ENCODE results near the gene CCDC28B. TPM values are rescaled to one million over a fixed set of nuclear protein-coding genes. Genes with fewer than 3 reads are reported as not detected.

The CCDC28B gene
- total and polyA plus RNA-seq, 3 experiments from 2014 or later: 14.7 to 21.0 (median 20.6) TPM

- H3K27ac ChIP-seq (ENCODE audit: low read depth, low read length): no peak overlapping the region
- Mint-ChIP-seq H3K4me3 (no peak overlapping the region), H3K9me3 (no peaks in the 10 kb centered on the region), H3K36me3 (peaks cover 3 to 60% (median 17%) of the 10 kb centered on the region in 3 donors), H3K27me3 (no peaks in the 10 kb centered on the region), H3K27ac (peak overlapping the region in 5 of 8 donors; percentile 7 to 41 (median 30)), H3K4me1 (peaks cover 3 to 19% (median 9%) of the 10 kb centered on the region in 3 donors)
- ChIA-PET CTCF (interaction anchor here (1.2 kb wide), 1 partner anchor 12 kb away, joined by 3 read pairs; no protein-coding TSS in a partner anchor), POLR2A (interaction anchor here (0.6 to 0.7 kb wide), 2 partner anchors 24 to 691 kb away, joined by 3 to 7 read pairs; no protein-coding TSS in a partner anchor)
- no peaks in the 10 kb centered on the region for H3K27me3 ChIP-seq (ENCODE audit: insufficient read depth, low read length, poor library complexity, severe bottlenecking)
- peaks cover 34% of the 10 kb centered on the region for H3K36me3 ChIP-seq (ENCODE audit: insufficient read depth, low read length)
- H3K4me1 ChIP-seq (ENCODE audit: insufficient read depth, low read length): peaks cover 5% of the 10 kb centered on the region
- no peak overlapping the region for H3K4me3 ChIP-seq (ENCODE audit: low read length)
- no peaks in the 10 kb centered on the region for H3K9me3 ChIP-seq (ENCODE audit: low read length)
- DNase-seq: no peak
Observed at GRCh38 chr1:32172621-32173245, 27.7 kb upstream of the CCDC28B start.

GRCh38 chr1:32178380-32179192 lies 21.8 kb upstream of the CCDC28B start:
- peak overlapping the region; percentile 88 for H3K27ac ChIP-seq (ENCODE audit: low read depth, low read length)
- H3K27me3 ChIP-seq (ENCODE audit: insufficient read depth, low read length, poor library complexity, severe bottlenecking): no peaks in the 10 kb centered on the region
- ChIA-PET CTCF (interaction anchor here (0.8 to 1.7 kb wide), 4 partner anchors 9 to 172 kb away, joined by 3 to 4 read pairs (median 3); no protein-coding TSS in a partner anchor), POLR2A (interaction anchor here (0.5 to 2.7 kb wide), 12 partner anchors 17 to 216 kb away, joined by 3 to 17 read pairs (median 6); partner anchors contain the start of genes BSDC1, CCDC28B, KPNA6 and MARCKSL1)
- no peaks in the 10 kb centered on the region for H3K9me3 ChIP-seq (ENCODE audit: low read length)
- DNase-seq: no peak
- H3K4me1 Mint-ChIP-seq: peaks cover 28 to 41% (median 36%) of the 10 kb centered on the region in 3 donors
- no peaks in the 10 kb centered on the region for H3K36me3 ChIP-seq (ENCODE audit: insufficient read depth, low read length)
- H3K27me3 Mint-ChIP-seq: no peaks in the 10 kb centered on the region
- peak overlapping the region; percentile 91 to 98 (median 94) for H3K27ac Mint-ChIP-seq
- H3K9me3 Mint-ChIP-seq: no peaks in the 10 kb centered on the region
- H3K36me3 Mint-ChIP-seq: peaks cover 0 to 35% (median 2%) of the 10 kb centered on the region in 3 donors
- H3K4me1 ChIP-seq (ENCODE audit: insufficient read depth, low read length): peaks cover 28% of the 10 kb centered on the region
- peak overlapping the region; percentile 74 for H3K4me3 ChIP-seq (ENCODE audit: low read length)
- peak overlapping the region; percentile 86 to 99 (median 91) for H3K4me3 Mint-ChIP-seq

GRCh38 chr1:32179193-32179442 lies 21.3 kb upstream of the CCDC28B start:
- peaks cover 31 to 46% (median 41%) of the 10 kb centered on the region in 3 donors for H3K4me1 Mint-ChIP-seq
- no peaks in the 10 kb centered on the region for H3K9me3 Mint-ChIP-seq
- Histone ChIP-seq H3K9me3 (ENCODE audit: low read length) (no peaks in the 10 kb centered on the region), H3K27ac (ENCODE audit: low read depth, low read length) (peak overlapping the region; percentile 88), H3K36me3 (ENCODE audit: insufficient read depth, low read length) (no peaks in the 10 kb centered on the region), H3K4me3 (ENCODE audit: low read length) (peak overlapping the region; percentile 74), H3K4me1 (ENCODE audit: insufficient read depth, low read length) (peaks cover 28% of the 10 kb centered on the region), H3K27me3 (ENCODE audit: insufficient read depth, low read length, poor library complexity, severe bottlenecking) (no peaks in the 10 kb centered on the region)
- H3K36me3 Mint-ChIP-seq: peaks cover 0 to 38% (median 5%) of the 10 kb centered on the region in 3 donors
- DNase-seq: no peak
- H3K27ac Mint-ChIP-seq: peak overlapping the region; percentile 91 to 98 (median 94)
- ChIA-PET CTCF (interaction anchor here (0.8 to 1.7 kb wide), 4 partner anchors 9 to 172 kb away, joined by 3 to 4 read pairs (median 3); no protein-coding TSS in a partner anchor), POLR2A (interaction anchor here (0.7 to 2.7 kb wide), 11 partner anchors 17 to 215 kb away, joined by 3 to 17 read pairs (median 7); partner anchors contain the start of genes BSDC1, CCDC28B, KPNA6 and MARCKSL1)
- no peaks in the 10 kb centered on the region for H3K27me3 Mint-ChIP-seq
- H3K4me3 Mint-ChIP-seq: peak overlapping the region; percentile 86 to 99 (median 91)

- Histone ChIP-seq H3K27ac (ENCODE audit: low read depth, low read length) (peak within 1 kb of the TSS; percentile 88), H3K36me3 (ENCODE audit: insufficient read depth, low read length) (peaks cover under 1% of the 10 kb centered on the region), H3K9me3 (ENCODE audit: low read length) (no peaks in the 10 kb centered on the region), H3K4me1 (ENCODE audit: insufficient read depth, low read length) (peaks cover 28% of the 10 kb centered on the region), H3K4me3 (ENCODE audit: low read length) (peak within 1 kb of the TSS; percentile 74), H3K27me3 (ENCODE audit: insufficient read depth, low read length, poor library complexity, severe bottlenecking) (no peaks in the 10 kb centered on the region)
- peak within 1 kb of the TSS; percentile 91 to 98 (median 94) for H3K27ac Mint-ChIP-seq
- POLR2A ChIA-PET: interaction anchor here (0.7 to 2.7 kb wide), 13 partner anchors 16 to 215 kb away, joined by 3 to 17 read pairs (median 5); partner anchors contain the start of genes BSDC1, CCDC28B, IQCC and KPNA6
- no peaks in the 10 kb centered on the region for H3K27me3 Mint-ChIP-seq
- H3K4me1 Mint-ChIP-seq: peaks cover 35 to 51% (median 45%) of the 10 kb centered on the region in 3 donors
- no peaks in the 10 kb centered on the region for H3K9me3 Mint-ChIP-seq
- CTCF ChIA-PET: interaction anchor here (0.8 to 1.7 kb wide), 6 partner anchors 8 to 171 kb away, joined by 3 to 6 read pairs (median 4); partner anchors contain the start of gene KPNA6
- peak; percentile 83 to 91 (median 87) for DNase-seq
- peaks cover 0 to 40% (median 7%) of the 10 kb centered on the region in 3 donors for H3K36me3 Mint-ChIP-seq
- H3K4me3 Mint-ChIP-seq: peak within 1 kb of the TSS; percentile 86 to 99 (median 91)
Observed at GRCh38 chr1:32179443-32180185, 20.8 kb upstream of the CCDC28B start, which contains the start of gene TXLNA. Gene TXLNA (plus strand): TSS chr1:32179675. CDS start chr1:32180346, 671 bp downstream.

- peaks cover 28% of the 10 kb centered on the region for H3K4me1 ChIP-seq (ENCODE audit: insufficient read depth, low read length)
- no peaks in the 10 kb centered on the region for H3K27me3 Mint-ChIP-seq
- ChIA-PET CTCF (interaction anchor here (1.1 to 1.7 kb wide), 4 partner anchors 7 to 170 kb away, joined by 3 to 6 read pairs (median 4); partner anchors contain the start of gene KPNA6), POLR2A (interaction anchor here (0.7 to 2.7 kb wide), 8 partner anchors 16 to 214 kb away, joined by 3 to 17 read pairs (median 8); partner anchors contain the start of genes BSDC1, CCDC28B, IQCC and KPNA6)
- H3K9me3 Mint-ChIP-seq: no peaks in the 10 kb centered on the region
- H3K36me3 Mint-ChIP-seq: peaks cover 0 to 41% (median 7%) of the 10 kb centered on the region in 3 donors
- peak overlapping the region; percentile 88 for H3K27ac ChIP-seq (ENCODE audit: low read depth, low read length)
- no peaks in the 10 kb centered on the region for H3K9me3 ChIP-seq (ENCODE audit: low read length)
- H3K27ac Mint-ChIP-seq: peak overlapping the region; percentile 84 to 98 (median 92)
- peaks cover 4% of the 10 kb centered on the region for H3K36me3 ChIP-seq (ENCODE audit: insufficient read depth, low read length)
- no peaks in the 10 kb centered on the region for H3K27me3 ChIP-seq (ENCODE audit: insufficient read depth, low read length, poor library complexity, severe bottlenecking)
- H3K4me3 Mint-ChIP-seq: peak overlapping the region; percentile 86 to 99 (median 91)
- H3K4me3 ChIP-seq (ENCODE audit: low read length): peak overlapping the region; percentile 74
- H3K4me1 Mint-ChIP-seq: peaks cover 40 to 56% (median 52%) of the 10 kb centered on the region in 3 donors
- peak in 3 of 5 donors; percentile 13 for DNase-seq
Observed at GRCh38 chr1:32180186-32181060, 20.0 kb upstream of the CCDC28B start.

- H3K4me1 ChIP-seq (ENCODE audit: insufficient read depth, low read length): peaks cover 28% of the 10 kb centered on the region
- peak overlapping the region; percentile 86 to 99 (median 91) for H3K4me3 Mint-ChIP-seq
- no peak for DNase-seq
- H3K27me3 ChIP-seq (ENCODE audit: insufficient read depth, low read length, poor library complexity, severe bottlenecking): no peaks in the 10 kb centered on the region
- H3K4me1 Mint-ChIP-seq: peaks cover 41 to 60% (median 54%) of the 10 kb centered on the region in 3 donors
- peak overlapping the region; percentile 31 to 98 (median 92) for H3K27ac Mint-ChIP-seq
- H3K27ac ChIP-seq (ENCODE audit: low read depth, low read length): peak overlapping the region; percentile 88
- H3K9me3 Mint-ChIP-seq: no peaks in the 10 kb centered on the region
- ChIA-PET POLR2A (interaction anchor here (1.3 to 2.7 kb wide), 4 partner anchors 24 to 73 kb away, joined by 4 to 17 read pairs (median 9); partner anchors contain the start of genes IQCC and KPNA6), CTCF (interaction anchor here (1.7 kb wide), 2 partner anchors 73 to 141 kb away, joined by 4 to 6 read pairs; partner anchors contain the start of gene KPNA6)
- H3K36me3 ChIP-seq (ENCODE audit: insufficient read depth, low read length): peaks cover 6% of the 10 kb centered on the region
- peaks cover 2 to 43% (median 8%) of the 10 kb centered on the region in 3 donors for H3K36me3 Mint-ChIP-seq
- no peak overlapping the region for H3K4me3 ChIP-seq (ENCODE audit: low read length)
- H3K9me3 ChIP-seq (ENCODE audit: low read length): no peaks in the 10 kb centered on the region
- H3K27me3 Mint-ChIP-seq: no peaks in the 10 kb centered on the region
Observed at GRCh38 chr1:32181065-32181464, 19.3 kb upstream of the CCDC28B start.
